SU-DHL-6 (cell line): ENCODE measurements around the gene ZNF148.

Experiments
- EZH2phosphoT487 ChIP-seq: fragments of 200-600 bp; sonication (generic), shearing (Covaris generic); conservative IDR thresholded peaks from 2 replicates; pipeline ENCODE4 v1.6.1; 2018; ENCODE audit warnings: mild to moderate bottlenecking, antibody characterized with exemption, low read length, moderate library complexity, mixed read lengths
- TF ChIP-seq, protein P1 (sequence below): fragments of 200-600 bp; sonication (generic); IDR thresholded peaks from one replicate; pipeline ENCODE4 v1.5.1; 2017; ENCODE audit warnings: antibody characterized with exemption, mild to moderate bottlenecking, low read length, moderate library complexity; ENCODE audit not compliant: insufficient read depth, poor library complexity, severe bottlenecking

DNA sequence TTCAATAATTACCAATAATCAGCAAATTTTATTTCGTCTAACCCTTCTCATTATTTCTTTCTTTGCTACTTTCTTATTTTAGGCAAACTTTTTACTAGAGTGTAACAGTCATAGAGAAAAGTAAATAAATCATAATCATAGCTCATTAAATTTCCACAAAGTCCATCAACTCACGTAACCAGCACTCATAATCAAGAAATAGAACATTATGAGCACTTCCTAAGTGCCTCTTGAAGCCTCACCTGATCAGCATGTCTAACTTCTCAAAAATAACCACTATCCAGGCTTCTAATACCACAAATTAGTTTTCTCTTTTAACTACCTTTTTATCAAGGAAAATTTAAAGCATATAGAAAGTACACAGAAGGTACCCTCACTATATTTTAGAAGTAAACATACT, 124.2 kb downstream of the ZNF148 start:
- TF ChIP-seq, protein P1, sequence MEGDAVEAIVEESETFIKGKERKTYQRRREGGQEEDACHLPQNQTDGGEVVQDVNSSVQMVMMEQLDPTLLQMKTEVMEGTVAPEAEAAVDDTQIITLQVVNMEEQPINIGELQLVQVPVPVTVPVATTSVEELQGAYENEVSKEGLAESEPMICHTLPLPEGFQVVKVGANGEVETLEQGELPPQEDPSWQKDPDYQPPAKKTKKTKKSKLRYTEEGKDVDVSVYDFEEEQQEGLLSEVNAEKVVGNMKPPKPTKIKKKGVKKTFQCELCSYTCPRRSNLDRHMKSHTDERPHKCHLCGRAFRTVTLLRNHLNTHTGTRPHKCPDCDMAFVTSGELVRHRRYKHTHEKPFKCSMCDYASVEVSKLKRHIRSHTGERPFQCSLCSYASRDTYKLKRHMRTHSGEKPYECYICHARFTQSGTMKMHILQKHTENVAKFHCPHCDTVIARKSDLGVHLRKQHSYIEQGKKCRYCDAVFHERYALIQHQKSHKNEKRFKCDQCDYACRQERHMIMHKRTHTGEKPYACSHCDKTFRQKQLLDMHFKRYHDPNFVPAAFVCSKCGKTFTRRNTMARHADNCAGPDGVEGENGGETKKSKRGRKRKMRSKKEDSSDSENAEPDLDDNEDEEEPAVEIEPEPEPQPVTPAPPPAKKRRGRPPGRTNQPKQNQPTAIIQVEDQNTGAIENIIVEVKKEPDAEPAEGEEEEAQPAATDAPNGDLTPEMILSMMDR, result no peak
- TF ChIP-seq EZH2phosphoT487, result no peak
